WTC11 (cell line): ENCODE results near the gene HERC2.
"Not testable (repeated sequence)": the region's sequence is repeated elsewhere in the genome, so short reads cannot be mapped to it uniquely, and the experiment has no call there.

ENCODE experiments used
- CREB1 ChIP-seq: sonication (generic); formaldehyde crosslinking; IDR thresholded peaks from 2 replicates; pipeline ENCODE4 v1.8.0; 2023; ENCODE audit warnings: mild to moderate bottlenecking, missing genetic modification reagents
- TCF7 ChIP-seq: sonication (generic); formaldehyde crosslinking; IDR thresholded peaks from 2 replicates; pipeline ENCODE4 v1.8.0; 2022; ENCODE audit warnings: mild to moderate bottlenecking, low read depth, missing genetic modification reagents, moderate library complexity
- TP53 ChIP-seq: sonication (generic); formaldehyde crosslinking; IDR thresholded peaks from 2 replicates; pipeline ENCODE4 v1.8.1; 2023; ENCODE audit warnings: mild to moderate bottlenecking, missing genetic modification reagents
- ZNF317 ChIP-seq: sonication (generic); formaldehyde crosslinking; IDR thresholded peaks from 2 replicates; pipeline ENCODE4 v1.8.1; 2023; ENCODE audit warnings: low read depth, mild to moderate bottlenecking, moderate library complexity, missing genetic modification reagents, borderline replicate concordance
- ZNF416 ChIP-seq: fragments of 250-450 bp; sonication (Bioruptor Pico); IDR thresholded peaks from 2 replicates; pipeline ENCODE4 v1.9.0; 2021; ENCODE audit warnings: mild to moderate bottlenecking, inconsistent platforms
- ZNF423 ChIP-seq: fragments of 250-450 bp; sonication (Bioruptor Pico); IDR thresholded peaks from 2 replicates; pipeline ENCODE4 v2.1.2; 2022; ENCODE audit warnings: mild to moderate bottlenecking, moderate library complexity
- TF ChIP-seq, protein P1 (sequence below): fragments of 200-600 bp; IDR thresholded peaks from 2 replicates; pipeline ENCODE4 v1.8.0; 2022; ENCODE audit warnings: antibody characterized with exemption
- TF ChIP-seq, protein P2 (sequence below): sonication (generic); formaldehyde crosslinking; IDR thresholded peaks from 2 replicates; pipeline ENCODE4 v1.8.1; 2023; ENCODE audit warnings: mild to moderate bottlenecking, missing genetic modification reagents, moderate library complexity
- TF ChIP-seq, protein P3 (sequence below): sonication (generic); formaldehyde crosslinking; IDR thresholded peaks from 2 replicates; pipeline ENCODE4 v1.8.1; 2023; ENCODE audit warnings: mild to moderate bottlenecking, moderate library complexity, missing genetic modification reagents
- TF ChIP-seq, protein P4 (sequence below): sonication (generic); formaldehyde crosslinking; IDR thresholded peaks from 2 replicates; pipeline ENCODE4 v1.8.1; 2023; ENCODE audit warnings: mild to moderate bottlenecking, missing genetic modification reagents, borderline replicate concordance
- TF ChIP-seq, protein P5 (sequence below): sonication (generic); formaldehyde crosslinking; IDR thresholded peaks from 2 replicates; pipeline ENCODE4 v1.8.0; 2022; ENCODE audit warnings: mild to moderate bottlenecking, missing genetic modification reagents

DNA sequence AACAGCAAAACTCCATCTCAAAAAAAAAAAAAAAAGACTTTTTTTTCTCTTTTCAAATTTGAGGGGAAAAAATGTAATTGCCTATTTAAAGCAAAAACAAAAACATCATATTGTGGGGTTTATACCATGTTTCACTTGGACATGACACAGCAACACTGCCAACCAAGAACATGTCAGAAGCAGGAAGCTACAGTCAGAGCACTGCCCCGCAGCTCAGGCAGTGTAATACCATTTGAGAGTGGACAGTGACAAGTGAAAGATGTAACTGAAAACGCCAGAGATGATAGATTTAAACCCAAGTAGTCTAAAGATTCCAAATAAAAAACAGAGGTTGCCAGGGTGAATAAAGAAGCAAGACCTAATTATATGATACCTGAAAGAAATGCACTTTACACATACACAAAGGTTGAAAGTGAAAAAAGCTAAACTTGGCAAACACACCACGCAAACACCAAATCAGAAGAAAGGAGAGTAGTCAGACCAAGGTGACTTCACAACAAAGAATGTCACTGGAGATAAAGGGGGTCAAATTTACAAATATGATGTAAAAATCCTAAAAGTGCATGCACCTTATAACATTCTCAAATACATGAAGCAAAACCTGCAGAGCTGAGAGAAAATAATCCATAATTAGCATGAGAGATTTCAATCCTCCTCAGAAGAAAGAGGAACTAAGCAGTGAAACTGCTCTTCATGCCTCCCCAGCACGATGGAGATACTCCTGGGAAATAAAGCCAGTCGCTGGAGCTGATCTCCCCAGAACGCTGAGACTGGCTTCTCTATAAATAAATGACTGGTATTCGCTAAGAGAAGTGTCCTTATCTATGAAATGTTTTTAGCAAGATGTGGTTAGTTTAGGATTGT lies 32.9 kb downstream of the HERC2 start:
- not testable (repeated sequence) for TF ChIP-seq ZNF317 (CRISPR knock-in tag); TP53; CREB1 (CRISPR knock-in tag); ZNF416 (CRISPR knock-in tag); ZNF423 (CRISPR knock-in tag); TCF7 (CRISPR knock-in tag)
- TF ChIP-seq, protein P1, sequence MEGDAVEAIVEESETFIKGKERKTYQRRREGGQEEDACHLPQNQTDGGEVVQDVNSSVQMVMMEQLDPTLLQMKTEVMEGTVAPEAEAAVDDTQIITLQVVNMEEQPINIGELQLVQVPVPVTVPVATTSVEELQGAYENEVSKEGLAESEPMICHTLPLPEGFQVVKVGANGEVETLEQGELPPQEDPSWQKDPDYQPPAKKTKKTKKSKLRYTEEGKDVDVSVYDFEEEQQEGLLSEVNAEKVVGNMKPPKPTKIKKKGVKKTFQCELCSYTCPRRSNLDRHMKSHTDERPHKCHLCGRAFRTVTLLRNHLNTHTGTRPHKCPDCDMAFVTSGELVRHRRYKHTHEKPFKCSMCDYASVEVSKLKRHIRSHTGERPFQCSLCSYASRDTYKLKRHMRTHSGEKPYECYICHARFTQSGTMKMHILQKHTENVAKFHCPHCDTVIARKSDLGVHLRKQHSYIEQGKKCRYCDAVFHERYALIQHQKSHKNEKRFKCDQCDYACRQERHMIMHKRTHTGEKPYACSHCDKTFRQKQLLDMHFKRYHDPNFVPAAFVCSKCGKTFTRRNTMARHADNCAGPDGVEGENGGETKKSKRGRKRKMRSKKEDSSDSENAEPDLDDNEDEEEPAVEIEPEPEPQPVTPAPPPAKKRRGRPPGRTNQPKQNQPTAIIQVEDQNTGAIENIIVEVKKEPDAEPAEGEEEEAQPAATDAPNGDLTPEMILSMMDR = not testable (repeated sequence)
- TF ChIP-seq, protein P2, sequence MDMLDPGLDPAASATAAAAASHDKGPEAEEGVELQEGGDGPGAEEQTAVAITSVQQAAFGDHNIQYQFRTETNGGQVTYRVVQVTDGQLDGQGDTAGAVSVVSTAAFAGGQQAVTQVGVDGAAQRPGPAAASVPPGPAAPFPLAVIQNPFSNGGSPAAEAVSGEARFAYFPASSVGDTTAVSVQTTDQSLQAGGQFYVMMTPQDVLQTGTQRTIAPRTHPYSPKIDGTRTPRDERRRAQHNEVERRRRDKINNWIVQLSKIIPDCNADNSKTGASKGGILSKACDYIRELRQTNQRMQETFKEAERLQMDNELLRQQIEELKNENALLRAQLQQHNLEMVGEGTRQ (CRISPR knock-in tag) = not testable (repeated sequence)
- TF ChIP-seq, protein P3, sequence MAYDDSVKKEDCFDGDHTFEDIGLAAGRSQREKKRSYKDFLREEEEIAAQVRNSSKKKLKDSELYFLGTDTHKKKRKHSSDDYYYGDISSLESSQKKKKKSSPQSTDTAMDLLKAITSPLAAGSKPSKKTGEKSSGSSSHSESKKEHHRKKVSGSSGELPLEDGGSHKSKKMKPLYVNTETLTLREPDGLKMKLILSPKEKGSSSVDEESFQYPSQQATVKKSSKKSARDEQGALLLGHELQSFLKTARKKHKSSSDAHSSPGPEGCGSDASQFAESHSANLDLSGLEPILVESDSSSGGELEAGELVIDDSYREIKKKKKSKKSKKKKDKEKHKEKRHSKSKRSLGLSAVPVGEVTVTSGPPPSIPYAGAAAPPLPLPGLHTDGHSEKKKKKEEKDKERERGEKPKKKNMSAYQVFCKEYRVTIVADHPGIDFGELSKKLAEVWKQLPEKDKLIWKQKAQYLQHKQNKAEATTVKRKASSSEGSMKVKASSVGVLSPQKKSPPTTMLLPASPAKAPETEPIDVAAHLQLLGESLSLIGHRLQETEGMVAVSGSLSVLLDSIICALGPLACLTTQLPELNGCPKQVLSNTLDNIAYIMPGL = not testable (repeated sequence)
- TF ChIP-seq, protein P4, sequence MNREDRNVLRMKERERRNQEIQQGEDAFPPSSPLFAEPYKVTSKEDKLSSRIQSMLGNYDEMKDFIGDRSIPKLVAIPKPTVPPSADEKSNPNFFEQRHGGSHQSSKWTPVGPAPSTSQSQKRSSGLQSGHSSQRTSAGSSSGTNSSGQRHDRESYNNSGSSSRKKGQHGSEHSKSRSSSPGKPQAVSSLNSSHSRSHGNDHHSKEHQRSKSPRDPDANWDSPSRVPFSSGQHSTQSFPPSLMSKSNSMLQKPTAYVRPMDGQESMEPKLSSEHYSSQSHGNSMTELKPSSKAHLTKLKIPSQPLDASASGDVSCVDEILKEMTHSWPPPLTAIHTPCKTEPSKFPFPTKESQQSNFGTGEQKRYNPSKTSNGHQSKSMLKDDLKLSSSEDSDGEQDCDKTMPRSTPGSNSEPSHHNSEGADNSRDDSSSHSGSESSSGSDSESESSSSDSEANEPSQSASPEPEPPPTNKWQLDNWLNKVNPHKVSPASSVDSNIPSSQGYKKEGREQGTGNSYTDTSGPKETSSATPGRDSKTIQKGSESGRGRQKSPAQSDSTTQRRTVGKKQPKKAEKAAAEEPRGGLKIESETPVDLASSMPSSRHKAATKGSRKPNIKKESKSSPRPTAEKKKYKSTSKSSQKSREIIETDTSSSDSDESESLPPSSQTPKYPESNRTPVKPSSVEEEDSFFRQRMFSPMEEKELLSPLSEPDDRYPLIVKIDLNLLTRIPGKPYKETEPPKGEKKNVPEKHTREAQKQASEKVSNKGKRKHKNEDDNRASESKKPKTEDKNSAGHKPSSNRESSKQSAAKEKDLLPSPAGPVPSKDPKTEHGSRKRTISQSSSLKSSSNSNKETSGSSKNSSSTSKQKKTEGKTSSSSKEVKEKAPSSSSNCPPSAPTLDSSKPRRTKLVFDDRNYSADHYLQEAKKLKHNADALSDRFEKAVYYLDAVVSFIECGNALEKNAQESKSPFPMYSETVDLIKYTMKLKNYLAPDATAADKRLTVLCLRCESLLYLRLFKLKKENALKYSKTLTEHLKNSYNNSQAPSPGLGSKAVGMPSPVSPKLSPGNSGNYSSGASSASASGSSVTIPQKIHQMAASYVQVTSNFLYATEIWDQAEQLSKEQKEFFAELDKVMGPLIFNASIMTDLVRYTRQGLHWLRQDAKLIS (CRISPR knock-in tag) = not testable (repeated sequence)
- TF ChIP-seq, protein P5, sequence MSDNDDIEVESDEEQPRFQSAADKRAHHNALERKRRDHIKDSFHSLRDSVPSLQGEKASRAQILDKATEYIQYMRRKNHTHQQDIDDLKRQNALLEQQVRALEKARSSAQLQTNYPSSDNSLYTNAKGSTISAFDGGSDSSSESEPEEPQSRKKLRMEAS (CRISPR knock-in tag) = not testable (repeated sequence)
